SH-SY5Y (cell line): ENCODE data around the gene CCSER2.

Experiments
- GATA2 ChIP-seq: IDR thresholded peaks from 2 replicates; pipeline ENCODE4 v1.6.1; 2011; ENCODE audit warnings: mild to moderate bottlenecking, low read depth, low read length
- GATA3 ChIP-seq: IDR thresholded peaks from 2 replicates; pipeline ENCODE4 v1.6.1; 2011; ENCODE audit warnings: low read depth, mild to moderate bottlenecking, low read length, moderate library complexity

The CCSER2 gene

DNA sequence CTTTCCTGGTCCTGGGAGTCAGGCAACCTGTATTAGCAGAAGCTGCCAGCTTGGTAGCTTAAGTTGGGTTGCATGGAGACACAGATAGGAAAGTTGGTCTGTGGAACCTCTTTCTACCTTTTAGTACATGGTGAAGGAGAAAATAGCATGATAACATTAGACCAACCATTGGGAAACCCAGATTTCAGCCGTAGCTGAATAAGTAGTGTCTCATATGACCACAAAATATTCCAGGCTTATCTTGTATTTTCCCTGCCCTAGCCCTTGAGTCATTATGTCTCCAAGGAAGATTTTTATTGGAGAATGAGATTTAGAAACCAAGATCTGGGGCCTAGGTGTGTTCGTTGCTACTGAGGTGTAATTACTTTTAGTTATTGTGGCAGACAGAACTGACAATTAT lies 67.2 kb downstream of the CCSER2 start:
- TF ChIP-seq GATA2 (no peak), GATA3 (no peak)

GRCh38 chr10:84397735-84398144 lies 69.4 kb downstream of the CCSER2 start:
- TF ChIP-seq GATA3, result no peak
- TF ChIP-seq GATA2, result no peak

DNA sequence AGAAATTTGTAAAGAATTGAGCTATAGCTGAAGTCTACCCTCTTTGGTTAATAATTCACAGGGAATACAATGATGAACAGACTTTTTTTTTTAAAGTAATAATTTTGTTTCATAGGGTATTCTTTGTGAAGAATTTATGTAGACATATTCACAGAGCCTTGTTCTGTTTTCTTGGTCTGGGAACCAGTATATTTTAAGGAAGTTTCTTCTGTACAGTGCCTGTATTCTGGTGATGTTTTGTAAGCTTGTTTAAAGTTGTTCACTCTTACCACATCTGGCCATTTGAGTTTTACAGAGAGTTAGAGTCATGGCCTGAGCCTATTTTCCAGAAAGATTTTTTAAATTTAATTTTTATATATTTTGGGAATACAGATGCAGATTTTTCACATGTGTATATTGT lies 70.3 kb downstream of the CCSER2 start:
- TF ChIP-seq GATA2 (no peak), GATA3 (no peak)

- TF ChIP-seq GATA2, result no peak
- TF ChIP-seq GATA3, result no peak
These were observed 73.6 kb downstream of the CCSER2 start for GRCh38 chr10:84401854-84402611.

GRCh38 chr10:84404783-84405182 lies 76.4 kb downstream of the CCSER2 start:
- TF ChIP-seq GATA3 (no peak), GATA2 (no peak)

GRCh38 chr10:84405662-84406061 lies 77.3 kb downstream of the CCSER2 start:
- TF ChIP-seq GATA2, result no peak
- TF ChIP-seq GATA3, result no peak

- no peak for TF ChIP-seq GATA3
- TF ChIP-seq GATA2, result no peak
These were observed 78.2 kb downstream of the CCSER2 start for GRCh38 chr10:84406561-84406960.

DNA sequence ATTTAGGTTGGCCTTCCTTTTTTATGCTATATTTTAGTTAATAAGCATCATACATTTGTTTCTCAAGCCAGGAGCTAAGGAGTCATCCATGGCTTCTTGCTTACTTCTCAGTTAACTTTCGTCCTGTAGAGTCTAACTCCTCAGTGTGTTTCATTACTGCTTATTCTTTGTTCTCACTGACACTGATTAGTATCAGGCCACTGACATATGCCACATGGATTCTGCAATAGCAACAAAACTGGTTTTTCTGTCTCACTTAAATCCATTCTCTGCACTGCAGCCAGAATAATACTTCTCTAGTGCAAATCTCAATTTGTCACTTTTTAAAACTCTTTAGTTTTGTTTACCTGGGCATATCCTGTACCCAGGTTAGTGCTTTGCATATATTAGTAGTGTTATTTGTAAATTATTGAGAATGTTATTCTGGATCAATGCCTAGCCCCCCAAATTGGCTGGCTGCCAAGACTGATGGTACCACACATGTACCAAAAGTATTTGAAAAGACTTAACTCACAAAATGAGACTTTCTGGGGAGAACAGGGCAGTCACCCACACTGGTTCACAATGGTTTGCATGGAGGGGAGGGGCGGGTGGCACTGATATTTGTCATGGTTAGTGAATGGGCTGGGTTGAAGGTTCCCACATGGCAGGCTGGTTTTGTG lies 79.1 kb downstream of the CCSER2 start:
- TF ChIP-seq GATA2 (peak; percentile 64; the same call in 1 of the 2 replicates), GATA3 (peak; percentile 65)

GRCh38 chr10:84412482-84412881 lies 84.1 kb downstream of the CCSER2 start:
- TF ChIP-seq GATA2 (no peak), GATA3 (no peak)

DNA sequence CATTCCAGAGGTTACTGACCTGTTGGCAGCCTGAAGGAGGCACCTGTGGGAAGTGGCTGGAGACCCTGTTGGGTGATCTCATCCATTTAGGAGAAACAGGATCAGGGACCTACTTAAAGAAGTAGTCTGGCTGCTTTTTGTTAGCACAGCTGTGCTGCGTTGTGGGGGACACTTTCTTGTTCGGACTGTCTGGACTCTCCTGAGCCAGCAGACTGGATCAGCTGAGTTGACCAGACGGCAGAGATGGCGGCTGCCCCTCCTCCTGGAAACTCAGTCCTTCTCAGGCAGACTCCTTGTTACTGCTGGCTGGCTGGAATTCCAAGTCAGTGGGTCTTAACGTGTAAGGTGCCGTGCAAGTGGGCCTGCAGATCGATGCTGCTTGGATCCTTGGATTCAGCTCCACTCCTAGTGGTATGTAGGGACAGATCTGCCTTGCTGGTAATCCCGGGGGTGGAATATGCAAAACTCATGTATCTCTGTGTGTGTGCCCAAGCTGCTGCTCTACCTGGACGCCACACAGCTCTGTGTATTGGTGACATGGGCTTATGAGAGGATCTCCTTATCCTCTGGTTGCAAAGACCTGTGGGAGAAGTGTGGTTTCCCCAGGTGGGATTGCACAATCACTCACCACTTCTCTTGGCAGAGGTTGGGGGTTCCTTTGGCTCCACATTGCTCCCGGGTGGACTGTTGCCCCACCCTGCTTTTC lies 87.3 kb downstream of the CCSER2 start:
- TF ChIP-seq GATA2 (no peak), GATA3 (no peak)

DNA sequence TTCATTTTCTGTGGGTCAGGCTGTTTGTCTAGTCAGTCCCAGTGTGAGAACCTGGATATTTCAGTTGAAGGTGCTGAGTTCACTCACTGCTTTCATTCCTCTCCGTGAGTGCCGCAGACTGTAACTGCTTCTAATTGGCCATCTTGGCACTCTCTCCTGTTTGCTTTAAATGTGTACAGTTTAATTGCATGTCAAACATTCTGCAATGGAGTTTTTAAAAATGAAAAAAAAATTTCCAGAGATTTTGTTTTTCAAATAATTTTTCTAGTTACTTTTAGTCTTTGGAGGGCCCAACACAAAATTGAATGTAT lies 87.8 kb downstream of the CCSER2 start:
- TF ChIP-seq GATA3 (no peak), GATA2 (no peak)

- TF ChIP-seq GATA2 (no peak), GATA3 (no peak)
These were observed 95.3 kb downstream of the CCSER2 start for GRCh38 chr10:84423719-84424118.

DNA sequence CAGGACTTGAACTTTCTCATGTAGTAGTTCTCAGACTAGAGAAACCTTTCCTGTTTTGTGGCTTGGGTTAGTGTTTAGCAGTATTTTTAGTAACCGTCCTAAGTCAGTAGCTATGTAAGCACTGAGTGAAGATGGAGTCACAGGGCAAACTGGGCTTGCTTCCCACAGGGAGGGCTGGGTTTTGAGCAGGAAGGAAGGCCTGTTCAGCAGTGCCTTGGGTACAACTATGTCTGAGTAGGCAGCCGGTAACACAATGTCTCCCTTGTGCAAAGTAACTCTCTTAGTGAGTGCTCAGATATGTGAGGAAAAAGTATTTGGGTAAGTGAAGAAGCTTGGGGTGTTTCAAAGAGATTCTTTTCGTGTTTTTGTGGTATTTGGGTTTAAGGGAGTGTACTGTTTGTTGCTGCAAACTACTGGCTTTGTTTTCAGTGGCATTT lies 96.4 kb downstream of the CCSER2 start:
- no peak for TF ChIP-seq GATA2
- no peak for TF ChIP-seq GATA3

DNA sequence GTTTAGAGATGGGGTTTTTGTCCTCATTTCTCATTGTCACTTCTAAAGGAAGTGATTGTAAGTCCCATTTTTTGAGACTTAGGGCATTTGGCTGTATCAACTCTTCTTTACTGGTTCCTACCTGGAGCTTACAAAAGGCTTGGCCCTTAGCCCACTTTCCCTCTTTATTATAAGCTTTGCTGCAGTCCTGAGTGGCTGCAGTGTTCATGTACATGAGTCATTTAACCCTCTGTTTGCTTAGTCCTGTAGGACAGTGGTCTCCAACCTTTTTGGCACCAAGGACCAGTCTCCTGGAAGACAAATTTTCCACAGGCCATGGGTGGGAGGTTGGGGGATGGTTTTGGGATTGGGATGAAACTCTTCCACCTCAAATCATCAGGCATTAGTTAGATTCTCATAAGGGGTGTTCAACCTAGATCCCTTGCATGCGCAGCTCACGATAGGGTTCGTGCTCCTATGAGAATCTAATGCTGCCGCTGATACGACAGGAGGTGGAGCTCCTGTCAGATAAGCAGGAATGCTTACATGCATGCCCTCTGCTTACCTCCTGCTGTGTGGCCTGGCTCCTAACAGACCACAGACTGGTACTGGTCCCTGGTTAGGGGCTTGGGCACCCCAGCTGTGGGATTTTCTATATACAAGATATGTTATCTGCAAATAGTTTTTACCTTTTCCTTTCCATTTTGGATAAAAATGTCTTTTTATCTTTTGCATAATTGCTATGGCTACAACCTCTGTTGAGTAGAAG lies 99.7 kb downstream of the CCSER2 start:
- TF ChIP-seq GATA3 (no peak), GATA2 (no peak)

GRCh38 chr10:84428711-84429110 lies 100.3 kb downstream of the CCSER2 start:
- no peak for TF ChIP-seq GATA3
- TF ChIP-seq GATA2, result no peak

GRCh38 chr10:84429926-84430520 lies 101.6 kb downstream of the CCSER2 start:
- TF ChIP-seq GATA2 (no peak), GATA3 (no peak)
